ENCODE measurements around the gene KIF6. TPM values are rescaled to one million over a fixed set of nuclear protein-coding genes. Genes with fewer than 3 reads are reported as not detected.

Gene KIF6
- total and polyA plus RNA-seq, 2 of the 8 experiments (the other 6 are each of a cell fraction or from before 2014, with no cell fraction given), result 0.53 to 0.65 TPM

DNA sequence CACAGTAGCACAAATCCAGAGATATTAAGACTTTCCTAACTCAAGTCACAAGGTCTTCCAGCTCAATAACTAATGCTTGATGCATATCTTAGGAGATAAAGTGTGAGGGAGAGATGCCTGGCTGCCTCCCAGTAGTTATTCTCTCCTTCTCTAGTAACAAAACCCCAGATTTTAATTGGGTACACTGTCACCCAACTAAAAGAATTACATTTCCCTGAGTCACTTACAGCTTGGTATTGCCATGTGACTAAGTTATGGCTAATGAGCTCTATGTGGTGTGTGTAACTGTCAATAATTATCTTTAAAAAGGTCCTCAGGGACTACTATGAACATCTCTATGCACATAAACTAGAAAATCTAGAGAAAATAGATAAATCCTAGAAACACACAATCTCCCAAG is 32.0 kb downstream of the KIF6 start:
- Histone ChIP-seq H2BK120ac (replicated peaks; ENCODE audit: low read depth, low read length) (no peak overlapping the region), H4K91ac (replicated peaks; ENCODE audit: insufficient read length, low read length) (no peak overlapping the region), H4K5ac (ENCODE audit: insufficient read length, low read depth, low read length) (no peak overlapping the region), H3K79me1 (ENCODE audit: low read depth, low read length) (no peaks in the 10 kb centered on the region), H3K4ac (replicated peaks; ENCODE audit: insufficient read length, low read depth, low read length) (no peak overlapping the region), H3K79me2 (ENCODE audit: control insufficient read depth in 1 of 2, insufficient read depth in 2 of 2, low read length in 2 of 2) (no peaks in the 10 kb centered on the region), H3K23me2 (ENCODE audit: low read depth, low read length) (no peaks in the 10 kb centered on the region), H4K8ac (ENCODE audit: extremely low read depth, insufficient read depth, low read length) (no peak overlapping the region), H3K9ac (replicated peaks in 1 of 4; ENCODE audit: extremely low read depth in 1 of 4, low read depth in 3 of 4, low read length in 3 of 4) (no peak overlapping the region), H4K20me1 (replicated peaks in 1 of 2; ENCODE audit: control insufficient read depth in 1 of 2, insufficient read depth in 2 of 2, low read length in 2 of 2) (no peaks in the 10 kb centered on the region), H2BK15ac (ENCODE audit: low read length) (no peak overlapping the region), H3K27me3 (replicated peaks in 1 of 4; ENCODE audit: control insufficient read depth in 3 of 4, extremely low read depth in 1 of 4, insufficient read depth in 3 of 4, low read length in 3 of 4) (no peaks in the 10 kb centered on the region), H2AK5ac (ENCODE audit: low read depth, low read length) (no peak overlapping the region), H3K18ac (ENCODE audit: extremely low read depth, low read length) (no peak overlapping the region), H3K36me3 (ENCODE audit: control insufficient read depth in 2 of 4, insufficient read depth in 4 of 4, low read length in 3 of 4) (no peaks in the 10 kb centered on the region), H3K4me3 (ENCODE audit: extremely low read depth in 1 of 4, insufficient read depth in 2 of 4, low read depth in 3 of 4, low read length in 4 of 4) (no peak overlapping the region), H3K27ac (ENCODE audit: low read depth, low read length) (no peak overlapping the region), H2BK5ac (ENCODE audit: low read depth, low read length) (no peak overlapping the region), H2AFZ (ENCODE audit: low read length) (no peak overlapping the region), H3K56ac (replicated peaks; ENCODE audit: insufficient read length, low read depth, low read length) (no peak overlapping the region), H2BK20ac (ENCODE audit: low read length) (no peak overlapping the region), H2BK12ac (ENCODE audit: low read depth, low read length) (no peak overlapping the region), H3K9me3 (ENCODE audit: insufficient read depth in 2 of 2, low read depth in 1 of 2, low read length in 1 of 2) (no peaks in the 10 kb centered on the region), H3K14ac (ENCODE audit: insufficient read length) (no peak overlapping the region), H3K23ac (ENCODE audit: insufficient read length) (no peak overlapping the region), H3K4me2 (ENCODE audit: insufficient read depth in 1 of 2, low read depth in 2 of 2, low read length in 2 of 2) (no peak overlapping the region), H3K4me1 (replicated peaks in 1 of 4; ENCODE audit: control insufficient read depth in 3 of 4, insufficient read depth in 4 of 4, low read length in 3 of 4) (no peaks in the 10 kb centered on the region)
- CTCF ChIA-PET (ENCODE audit: partially characterized antibody), result no interaction called here
- POLR2A ChIA-PET (ENCODE audit: partially characterized antibody), result no interaction called here
- FAIRE-seq, result no peak
- no peak for DNase-seq (ENCODE audit: low read depth in 1 of 2, low spot score in 2 of 2)
- no peak for TF ChIP-seq KDM4A (IDR thresholded peaks at IDR 0.05; ENCODE audit: low read depth, low read length, severe bottlenecking)
- TF ChIP-seq POLR2A (IDR thresholded peaks at IDR 0.05; ENCODE audit: control extremely low read depth in 1 of 2, low read depth in 2 of 2, low read length in 2 of 2), result no peak
- TF ChIP-seq BRCA1 (IDR thresholded peaks at IDR 0.05; ENCODE audit: low read depth, low read length), result no peak
- no peak for TF ChIP-seq SUZ12 (IDR thresholded peaks at IDR 0.05; ENCODE audit: low read length)

Measured in H1 (cell line).